NCI-H2196 treated with DMSO at 0.1 percent for 48 hours (cell line): ENCODE results near the gene KCNK13.
"Not testable (repeated sequence)": the region's sequence is repeated elsewhere in the genome, so short reads cannot be mapped to it uniquely, and the experiment has no call there.

ENCODE experiments used
- DNase-seq: peaks from one replicate; lab custom pipeline; 2025; ENCODE audit not compliant: unreplicated experiment; lab: John Stamatoyannopoulos, UW

The KCNK13 gene

GRCh38 chr14:90191154-90191553 is 129.4 kb downstream of the KCNK13 start:
- DNase-seq: no peak

DNA sequence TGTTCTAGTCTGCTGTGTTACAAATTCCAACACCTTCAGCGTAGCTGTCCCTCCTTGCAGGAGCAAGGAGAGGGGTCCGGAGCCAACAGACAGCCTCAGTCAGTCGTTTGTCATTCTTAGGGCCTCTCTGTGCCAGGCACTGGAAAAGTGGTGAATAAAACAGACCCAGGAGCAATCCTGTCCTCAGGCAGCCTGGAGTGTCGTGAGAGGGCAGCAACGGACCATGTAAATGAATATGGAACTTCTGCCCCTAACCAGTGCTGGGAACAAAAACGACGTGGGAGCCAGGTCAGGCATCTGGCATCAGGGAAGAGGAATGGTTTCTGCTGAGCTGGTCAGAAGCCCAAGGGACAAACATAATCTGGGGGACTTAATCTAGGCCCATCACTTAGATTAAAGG is 129.8 kb downstream of the KCNK13 start:
- DNase-seq: no peak

- no peak for DNase-seq
Measured at GRCh38 chr14:90193925-90194324, 132.1 kb downstream of the KCNK13 start.

DNA sequence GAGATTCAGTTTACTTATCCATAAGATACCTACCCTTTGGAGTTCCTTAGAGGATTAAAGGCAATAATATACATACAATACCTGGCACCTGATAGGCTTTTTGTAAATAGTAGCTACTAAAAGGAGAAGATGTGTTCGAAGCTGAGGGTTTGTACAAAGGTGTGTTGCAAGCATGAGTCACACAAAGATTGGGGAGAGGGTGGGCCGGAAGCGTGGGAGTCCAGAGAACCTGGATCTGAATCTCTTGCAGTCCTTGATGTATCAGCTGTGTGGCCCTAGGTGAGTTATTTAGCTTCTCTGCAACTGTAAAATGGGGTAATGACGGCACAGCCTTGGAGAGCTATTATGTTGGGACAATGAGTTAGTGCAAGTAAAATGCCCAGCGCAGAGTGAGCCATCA is 132.9 kb downstream of the KCNK13 start:
- DNase-seq: no peak

DNA sequence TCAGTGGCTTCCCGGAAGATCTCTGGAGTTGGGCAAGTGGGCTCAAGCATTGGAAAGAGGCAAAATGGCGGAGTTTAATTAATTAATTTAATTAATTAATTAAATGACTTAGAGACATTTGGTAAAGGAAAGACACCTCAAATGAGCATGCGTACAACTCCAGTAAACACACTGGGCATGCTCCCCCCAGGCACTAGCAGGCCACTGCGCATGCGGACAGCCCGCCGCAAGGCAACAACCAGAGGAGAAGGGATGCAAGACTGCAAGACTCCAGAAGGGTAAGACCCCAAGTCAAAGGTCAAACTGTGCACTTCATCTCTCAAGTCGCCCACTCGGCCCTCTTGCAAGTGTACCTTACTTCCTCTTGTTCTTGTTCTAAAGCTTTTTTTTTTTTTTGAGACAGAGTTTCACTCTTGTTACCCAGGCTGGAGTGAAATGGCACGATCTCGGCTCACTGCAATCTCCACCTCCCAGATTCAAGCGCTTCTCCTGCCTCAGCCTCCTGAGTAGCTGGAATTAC is 136.8 kb downstream of the KCNK13 start:
- DNase-seq: no peak

GRCh38 chr14:90200546-90200945 is 138.8 kb downstream of the KCNK13 start:
- DNase-seq: not testable (repeated sequence)

- no peak for DNase-seq
Measured at GRCh38 chr14:90201344-90201743, 139.6 kb downstream of the KCNK13 start.

DNA sequence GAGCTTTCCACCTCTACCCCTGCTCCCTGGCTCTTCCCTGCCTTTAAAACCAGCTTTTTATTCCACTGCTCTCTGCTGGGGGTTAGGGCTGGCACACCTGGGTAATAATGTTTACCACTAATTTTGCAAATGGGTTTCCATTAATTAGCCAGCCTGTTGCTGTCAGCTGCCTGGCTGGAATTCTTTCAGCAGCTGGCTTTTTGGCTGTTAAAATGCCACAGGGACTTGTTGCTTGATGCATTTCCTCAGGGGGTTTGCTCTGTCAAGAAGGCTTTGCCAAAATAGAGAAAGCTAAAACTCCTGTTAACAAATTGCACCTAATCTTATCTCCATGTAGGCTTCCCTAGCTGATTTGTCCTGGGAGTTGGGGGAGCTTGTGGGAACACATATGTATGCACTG is 142.7 kb downstream of the KCNK13 start:
- DNase-seq: no peak

GRCh38 chr14:90213099-90213748 is 151.4 kb downstream of the KCNK13 start:
- DNase-seq: no peak

- no peak for DNase-seq
Measured at GRCh38 chr14:90228478-90228877, 166.7 kb downstream of the KCNK13 start.

GRCh38 chr14:90229942-90230341 is 168.1 kb downstream of the KCNK13 start:
- DNase-seq: not testable (repeated sequence)
